Fibroblast of skin of left quadriceps (primary cell): ENCODE data around the gene DIAPH3.
A peak's percentile ranks its signal among the peaks of the same experiment; 100 is the strongest.

Experiments used
- DNase-seq, 2 experiments: peaks; one replicate each; pipeline ENCODE4 v3.0.0-alpha.2; 2013; ENCODE audit warnings: low read depth in 2 of 2

The DIAPH3 gene

DNA sequence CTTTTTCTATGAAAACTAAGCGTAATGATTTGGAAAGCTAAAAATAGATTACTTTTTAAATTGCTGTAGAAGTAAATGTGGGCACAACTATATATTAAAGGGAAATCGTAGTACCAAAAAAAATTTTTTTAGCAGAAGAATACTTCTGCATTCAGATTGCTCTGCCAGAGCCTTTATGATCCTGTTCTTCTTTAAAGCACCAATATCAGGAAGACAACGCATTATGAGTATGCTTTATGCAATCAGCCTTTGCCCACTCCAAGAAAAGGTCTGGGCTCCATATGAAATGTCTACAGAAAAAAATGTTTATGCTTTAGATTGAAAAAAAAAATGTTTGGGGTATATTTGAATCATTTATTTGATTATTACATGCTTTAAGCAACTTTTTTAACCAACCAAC lies 137.4 kb downstream of the DIAPH3 start:
- no peak for DNase-seq

DNA sequence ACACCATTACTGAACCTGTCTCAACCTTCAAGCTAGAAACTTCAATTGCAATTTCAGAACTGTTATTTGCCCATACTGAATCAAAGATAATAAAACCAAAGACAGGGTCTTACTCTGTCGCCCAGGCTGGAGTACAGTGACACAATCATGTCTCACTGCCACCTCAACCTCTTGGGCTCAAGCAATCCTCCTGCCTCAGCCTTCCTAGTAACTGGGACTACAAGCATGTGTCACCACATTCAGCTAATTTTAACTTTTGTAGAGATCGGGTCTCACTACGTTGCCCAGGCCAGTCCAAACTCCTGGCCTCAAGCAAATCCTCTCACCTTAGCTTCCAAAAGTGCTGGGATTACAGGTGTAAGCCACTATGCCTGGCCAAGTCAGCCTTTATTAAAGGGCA lies 143.4 kb downstream of the DIAPH3 start:
- DNase-seq: no peak

DNA sequence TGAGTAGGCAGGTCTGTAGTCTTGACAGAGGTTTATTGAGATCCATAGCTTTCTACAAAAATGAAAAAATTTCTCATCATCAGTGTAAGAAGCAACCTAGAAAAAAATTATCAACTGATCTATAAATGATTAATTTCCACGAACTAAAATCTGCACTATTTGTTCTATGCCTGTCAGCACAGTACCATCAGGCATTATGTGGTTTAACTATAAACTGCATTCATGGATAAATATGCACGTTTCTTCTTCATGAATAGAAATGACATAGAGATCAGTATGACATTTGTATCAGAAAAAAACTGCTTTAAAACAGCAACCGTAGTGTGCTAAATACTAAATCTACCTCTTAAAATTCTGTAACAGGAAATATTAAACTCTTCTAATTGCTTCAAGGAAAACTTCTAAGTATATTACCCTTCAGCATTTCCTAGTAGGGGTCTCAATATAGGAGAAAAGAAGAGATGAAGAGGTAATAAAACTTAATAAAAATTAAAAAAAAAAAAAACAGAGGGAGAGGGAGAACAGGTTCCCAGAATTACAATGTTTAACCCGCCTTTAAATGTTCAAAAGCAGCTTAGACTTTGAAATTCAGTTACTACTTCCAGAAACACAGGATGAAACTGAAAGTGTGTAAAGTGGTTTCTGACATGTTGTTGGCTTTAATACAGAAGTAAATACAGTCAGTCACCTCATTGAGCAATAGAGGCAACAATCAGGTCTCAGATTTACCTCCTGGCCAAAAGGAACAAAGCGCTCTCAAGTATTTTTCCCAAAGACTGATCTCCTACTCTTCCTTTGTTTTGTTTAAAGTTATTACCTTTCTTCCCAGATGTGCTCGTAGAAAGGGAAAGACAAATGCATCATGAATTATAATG lies 144.4 kb downstream of the DIAPH3 start:
- DNase-seq: no peak

DNA sequence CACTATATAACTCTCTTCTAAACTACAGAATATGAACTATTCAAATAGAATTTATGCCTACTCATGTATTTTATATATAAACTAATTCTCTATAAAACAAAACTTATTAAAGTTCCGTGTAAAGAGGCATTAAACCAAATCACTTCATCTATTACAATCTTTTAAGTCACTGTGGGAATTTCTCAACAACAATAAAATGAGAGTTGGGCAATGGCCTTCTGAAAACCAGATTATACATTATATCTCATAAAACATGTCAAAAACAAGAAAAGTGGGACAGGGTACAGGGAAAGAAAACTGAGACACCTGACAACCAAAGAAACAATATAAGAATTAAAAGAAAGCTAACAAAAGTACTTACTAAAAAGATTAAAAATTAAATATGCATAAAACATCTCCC lies 145.2 kb downstream of the DIAPH3 start:
- no peak for DNase-seq

DNA sequence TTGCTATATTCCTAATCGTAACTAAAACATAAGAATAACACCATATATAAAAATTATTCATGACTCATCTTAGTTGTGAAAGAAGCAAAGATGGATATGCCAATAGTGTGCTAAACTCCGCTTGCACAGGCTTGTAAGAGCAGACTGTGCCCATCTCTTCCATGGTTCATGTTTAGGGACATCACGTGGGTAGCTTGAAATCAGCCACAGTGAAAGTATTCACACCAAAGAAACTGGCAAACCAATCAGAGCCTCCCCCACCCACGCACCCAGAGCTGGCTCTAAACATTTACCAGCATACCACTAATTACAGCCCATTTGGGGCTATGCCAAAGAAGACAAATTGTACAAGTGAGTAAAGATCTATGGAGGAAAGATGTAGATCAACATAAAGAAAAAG lies 147.5 kb downstream of the DIAPH3 start:
- DNase-seq: no peak

DNA sequence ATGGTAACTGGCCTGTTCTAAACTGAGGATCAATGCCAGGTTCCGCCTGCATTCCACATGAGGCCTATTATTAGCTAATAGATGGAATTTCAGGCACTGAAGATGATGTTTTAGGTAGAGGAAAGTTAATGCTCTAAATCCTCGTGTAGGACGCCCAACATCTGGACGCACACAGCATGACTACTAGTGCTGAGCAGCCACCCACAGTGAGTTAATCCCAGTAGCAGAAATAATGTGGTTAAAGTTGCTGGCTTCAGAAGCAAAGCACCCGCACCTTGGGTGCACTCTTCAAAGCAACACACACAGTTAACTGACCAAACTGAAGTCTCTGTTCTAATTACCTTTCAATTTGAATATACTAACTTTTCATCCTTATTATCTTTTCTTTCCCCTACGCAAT lies 150.6 kb downstream of the DIAPH3 start:
- DNase-seq: no peak

DNA sequence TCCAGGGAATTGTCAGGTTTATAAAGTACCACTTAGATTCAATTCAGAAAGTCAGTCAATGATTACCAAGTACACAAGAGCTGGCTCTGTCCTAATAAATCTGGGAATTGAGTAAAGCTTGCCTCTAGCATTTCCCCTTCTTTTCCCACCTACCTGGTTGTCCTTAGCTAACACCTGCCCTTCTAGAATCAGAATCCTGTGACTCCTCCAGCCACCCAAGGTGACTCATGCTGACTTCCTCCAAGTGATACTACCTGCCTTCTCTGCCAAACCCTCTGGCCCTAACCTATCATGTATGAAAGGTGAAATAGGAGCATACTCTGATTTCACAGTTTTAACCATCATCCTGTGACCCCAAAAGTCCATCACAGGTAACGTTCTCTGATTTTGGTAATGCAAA lies 151.2 kb downstream of the DIAPH3 start:
- DNase-seq: no peak

DNA sequence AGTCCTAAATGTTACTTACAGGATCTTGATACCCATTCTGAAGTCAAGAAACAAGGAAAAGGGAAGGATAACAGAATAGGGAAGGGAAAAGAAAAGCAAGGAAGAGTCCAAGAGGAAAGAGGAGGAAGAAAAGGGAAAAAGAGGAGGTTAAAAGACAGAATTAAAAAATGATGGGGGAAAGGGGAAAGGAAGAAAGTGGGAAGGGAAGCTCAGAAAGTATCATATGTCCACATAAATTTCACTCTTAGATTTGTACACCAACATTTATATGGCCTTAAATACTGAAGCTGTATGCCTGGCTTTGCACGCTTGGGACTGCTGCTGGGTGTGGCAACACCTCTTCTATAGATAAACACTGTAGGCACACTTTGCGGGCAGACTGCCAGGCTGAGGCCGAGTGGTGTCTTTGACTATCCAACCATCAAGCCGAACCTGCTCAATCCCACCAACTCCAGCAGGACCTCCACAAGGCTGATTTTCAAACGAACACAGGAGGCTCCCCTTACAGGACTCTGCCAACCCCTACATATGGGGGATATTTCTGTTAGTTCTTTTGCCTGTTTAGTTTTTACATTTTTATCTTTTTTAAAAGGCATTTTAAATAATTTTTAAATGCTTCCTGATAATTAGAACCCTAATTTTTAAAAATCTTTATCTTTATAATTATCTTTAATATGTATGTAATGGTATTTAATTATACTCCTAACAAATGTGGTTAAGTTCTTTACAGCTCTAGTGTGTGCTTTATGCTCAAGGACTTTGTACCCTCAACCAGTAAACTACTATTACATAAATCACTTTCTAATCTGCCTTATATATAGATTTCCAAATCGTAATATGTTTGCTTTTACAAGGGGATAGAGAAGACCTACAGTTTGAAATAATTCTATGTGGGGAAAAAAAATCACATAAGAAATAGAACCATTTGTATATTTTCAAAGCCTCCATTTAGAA lies 154.2 kb downstream of the DIAPH3 start:
- DNase-seq: no peak

DNA sequence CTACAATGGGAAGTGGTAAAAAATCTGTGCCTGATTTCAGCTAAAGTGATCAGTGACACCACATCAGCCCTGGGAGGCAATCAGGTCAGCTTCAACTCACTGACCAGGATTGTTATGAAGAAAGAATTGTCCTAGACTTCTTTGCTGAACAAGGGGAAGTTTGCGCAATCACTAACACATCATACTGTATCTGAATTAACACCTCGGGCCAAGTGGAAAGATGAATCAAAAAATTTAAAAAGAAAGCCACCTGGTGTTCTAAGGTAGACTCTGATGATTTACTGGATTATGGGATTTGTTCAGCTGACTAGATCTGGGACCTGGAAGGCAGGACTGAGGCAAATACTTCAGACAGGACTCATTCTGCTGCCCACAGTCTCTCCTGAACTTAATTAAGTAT lies 161.8 kb downstream of the DIAPH3 start:
- DNase-seq: no peak

DNA sequence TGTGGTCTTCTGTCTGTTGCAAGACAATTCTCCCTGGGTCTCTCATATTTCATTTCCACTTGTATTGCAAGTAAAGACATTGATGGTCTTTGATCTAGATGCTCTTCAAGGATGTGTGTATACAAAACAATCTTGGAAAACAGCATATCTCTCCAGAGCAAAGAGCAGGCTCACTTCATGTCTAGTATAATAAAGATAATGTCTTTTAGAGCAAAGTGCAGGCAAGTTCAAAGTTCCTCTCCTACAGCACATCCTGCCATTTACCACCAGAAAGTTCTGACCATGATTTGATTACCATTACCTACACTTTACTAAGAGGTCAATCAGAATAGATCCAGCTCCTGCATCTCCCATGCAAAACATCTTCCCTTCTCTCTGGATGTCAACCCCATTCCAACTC lies 162.8 kb downstream of the DIAPH3 start:
- DNase-seq: no peak

DNA sequence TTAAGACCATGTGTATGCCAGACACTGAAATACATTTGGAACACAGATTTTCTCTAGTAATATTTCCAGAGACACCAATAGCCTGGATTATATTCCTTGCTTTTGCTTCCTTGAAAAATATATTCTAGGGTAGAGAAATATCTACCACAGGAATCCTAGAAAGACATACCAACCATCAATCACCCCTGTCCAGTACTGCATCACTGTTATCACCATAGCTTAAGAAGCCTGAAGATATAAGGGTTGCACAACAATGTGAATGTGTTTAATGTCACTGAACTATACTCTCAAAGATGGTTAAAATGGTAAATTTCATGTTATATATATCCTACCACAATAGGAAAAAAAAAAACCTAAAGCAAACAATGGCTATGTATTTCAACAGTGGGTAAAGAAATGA lies 163.6 kb downstream of the DIAPH3 start:
- DNase-seq: peak; percentile 34 to 52

DNA sequence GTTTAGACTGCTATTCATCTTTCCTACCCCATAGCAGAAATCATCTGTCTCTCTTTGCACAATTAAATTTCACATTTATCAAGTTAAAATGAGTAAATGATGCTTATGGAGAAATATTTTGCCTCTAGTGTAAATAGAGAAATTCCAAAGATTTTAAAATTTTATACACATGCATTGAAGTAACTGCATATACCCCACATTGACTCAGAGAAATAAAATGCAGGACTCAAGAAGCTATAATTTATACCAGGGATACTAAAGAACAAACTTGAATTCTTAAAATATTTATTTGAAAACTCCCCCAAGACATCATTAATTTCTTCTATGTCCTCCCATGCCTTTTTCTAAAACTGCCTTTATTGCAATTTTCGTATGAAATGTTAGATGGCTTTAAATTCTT lies 165.8 kb downstream of the DIAPH3 start:
- peak; percentile 46 to 51 for DNase-seq

DNA sequence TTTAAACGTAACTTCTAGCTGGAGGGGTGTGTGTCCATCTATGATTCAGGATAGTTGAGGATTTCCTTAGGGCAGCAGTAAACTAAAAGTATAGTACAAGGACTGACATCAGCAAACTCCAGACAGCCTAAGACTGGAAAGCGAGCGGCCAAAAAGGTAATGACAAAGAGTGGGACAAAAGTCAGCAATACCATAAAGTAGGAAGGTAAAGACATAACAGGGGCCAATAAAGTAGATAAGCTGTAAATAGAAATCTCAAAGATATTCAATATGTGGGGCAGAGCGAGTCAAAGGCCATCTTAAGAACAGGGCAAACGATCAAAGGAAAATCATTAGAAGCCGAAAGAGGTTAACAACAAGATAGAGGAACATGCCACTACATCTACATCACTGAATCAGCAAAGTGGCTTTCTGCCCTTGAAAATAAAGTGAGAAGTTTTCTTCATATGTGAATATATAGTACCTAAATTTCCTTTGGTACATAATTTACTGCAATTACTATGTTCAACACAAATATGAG lies 167.2 kb downstream of the DIAPH3 start:
- DNase-seq: no peak

DNA sequence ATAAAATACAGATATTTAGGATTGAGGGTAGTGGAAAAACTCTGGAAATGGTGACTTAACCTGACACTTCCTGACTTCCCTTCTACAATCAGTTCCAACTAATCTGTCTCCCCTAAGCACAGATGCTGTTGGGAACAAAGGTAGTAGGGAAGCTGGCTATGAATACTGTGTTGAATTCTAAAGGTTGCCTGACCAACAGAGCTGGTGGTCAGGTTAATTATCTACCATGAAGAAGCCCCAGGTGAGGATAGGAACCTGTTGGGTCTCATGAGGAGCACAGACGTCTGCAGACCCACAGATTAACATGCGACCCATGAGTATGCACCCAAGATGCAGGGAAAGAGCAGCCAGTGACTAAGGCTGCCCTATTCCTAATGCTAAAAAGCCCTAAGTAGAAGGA lies 172.3 kb downstream of the DIAPH3 start:
- no peak for DNase-seq

DNA sequence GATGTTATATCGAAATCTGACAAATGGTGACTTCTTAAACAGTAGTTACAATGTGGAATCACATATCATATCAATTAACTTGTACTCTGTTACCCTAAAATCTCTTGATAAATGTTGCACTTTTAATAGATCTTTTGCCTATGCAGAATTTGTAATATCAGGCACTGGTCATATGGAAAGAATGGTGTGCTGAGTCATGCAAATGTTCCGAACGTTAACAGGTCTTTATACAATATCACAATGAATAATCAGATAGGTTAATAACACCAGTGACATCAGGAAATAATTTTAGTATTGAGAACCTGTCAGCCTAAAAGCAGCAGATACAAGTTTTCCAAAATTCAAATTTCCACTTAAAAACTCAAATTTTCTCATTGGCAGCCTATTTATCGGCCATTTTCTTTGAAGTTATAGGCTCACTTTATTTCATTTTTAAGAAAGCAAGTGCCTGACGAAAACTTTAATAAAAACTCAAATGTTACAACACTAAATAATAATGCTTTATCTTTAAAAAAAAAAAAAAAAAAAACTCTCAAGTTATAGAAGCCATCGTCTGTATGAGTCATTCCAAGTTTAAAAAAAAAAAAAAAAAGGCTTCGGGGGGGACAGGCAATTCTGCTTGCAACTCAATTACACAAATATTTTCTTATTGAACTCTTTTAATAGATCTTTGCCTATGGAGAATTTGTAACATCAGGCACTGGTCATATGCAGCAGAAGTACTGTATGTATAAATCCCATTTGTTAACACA lies 180.9 kb downstream of the DIAPH3 start:
- DNase-seq: peak in 1 of 2 experiments; percentile 9

DNA sequence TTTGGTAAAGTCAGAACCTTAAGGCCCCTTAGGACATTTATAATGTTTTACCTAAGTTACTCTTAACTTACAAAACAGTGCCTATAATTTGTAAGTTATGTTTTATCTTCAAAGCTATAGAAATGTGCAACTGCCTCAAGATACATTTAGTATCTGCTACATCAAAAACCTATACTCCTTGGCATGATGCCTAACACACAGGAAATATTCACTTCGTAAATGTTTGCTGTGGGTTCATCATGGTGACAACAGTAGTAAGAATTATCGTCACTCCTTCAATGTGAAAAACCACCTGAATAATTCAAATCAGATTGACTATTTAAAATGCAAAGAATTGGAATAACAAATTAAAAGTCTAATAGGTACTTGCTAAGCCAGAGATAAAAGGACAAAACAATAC lies 184.1 kb downstream of the DIAPH3 start:
- no peak for DNase-seq

DNA sequence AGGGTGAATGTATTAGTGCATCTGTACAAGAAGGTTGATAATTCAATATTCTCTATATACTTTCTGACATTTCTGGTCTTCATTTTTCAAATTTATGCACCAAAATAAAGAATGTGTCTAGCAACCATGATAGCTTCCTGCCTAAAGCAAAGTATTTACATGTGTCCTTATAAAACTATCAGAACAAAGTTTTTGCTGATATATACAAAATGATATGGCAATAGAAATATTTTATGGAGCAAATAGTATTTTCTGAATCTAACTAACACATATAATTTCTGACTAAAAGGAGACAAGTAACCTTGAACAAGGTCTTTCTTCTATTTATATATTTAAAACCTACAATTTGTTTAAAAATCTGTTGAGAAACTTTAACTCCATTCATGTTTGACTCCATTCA lies 184.9 kb downstream of the DIAPH3 start:
- DNase-seq: no peak

DNA sequence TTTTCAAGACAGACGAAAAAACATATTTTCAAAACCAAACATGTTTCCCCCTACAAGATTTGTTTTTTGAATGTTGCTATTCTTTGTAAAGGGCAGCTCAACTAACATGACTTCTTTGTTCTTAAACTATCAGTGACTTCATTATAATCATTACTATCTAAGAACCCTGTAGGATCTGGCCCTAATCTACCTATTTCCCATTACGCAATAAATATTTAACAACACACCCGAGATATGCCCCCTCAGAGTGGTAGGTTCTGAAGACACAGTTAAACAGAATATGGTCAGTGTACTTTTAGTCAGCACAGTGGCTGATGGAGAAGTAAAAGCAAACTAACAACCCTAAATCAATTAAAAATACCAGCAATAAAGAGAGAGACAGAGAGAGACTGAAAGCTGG lies 186.9 kb downstream of the DIAPH3 start:
- no peak for DNase-seq

DNA sequence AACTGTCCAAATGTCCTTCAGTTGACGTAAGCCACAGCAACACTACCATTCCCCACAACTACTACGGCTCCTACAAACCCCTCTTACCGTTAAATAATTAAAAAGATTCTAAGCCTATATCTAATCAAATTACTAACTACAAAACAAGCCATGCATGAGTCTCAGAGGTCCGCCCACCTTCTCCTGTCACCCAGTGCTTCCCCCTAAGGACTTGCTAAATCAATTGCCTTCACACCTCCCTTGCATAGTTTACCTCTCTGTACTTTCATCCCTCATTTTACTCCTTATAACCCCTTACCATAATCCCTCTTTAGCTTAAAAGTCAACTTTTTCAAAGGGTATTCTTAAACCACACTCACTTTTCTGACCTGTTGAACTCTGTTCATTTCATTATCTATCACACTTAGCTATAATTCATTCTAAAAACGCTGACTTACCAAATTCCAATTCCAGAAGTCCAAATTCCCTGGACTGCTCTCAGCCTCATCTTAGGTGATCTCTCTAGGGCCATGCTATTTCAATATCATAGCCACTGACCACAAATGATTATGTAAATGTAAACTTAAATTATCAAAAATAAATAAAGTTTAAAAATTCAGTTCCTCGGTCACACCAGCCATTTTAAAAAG lies 187.8 kb downstream of the DIAPH3 start:
- DNase-seq: no peak

DNA sequence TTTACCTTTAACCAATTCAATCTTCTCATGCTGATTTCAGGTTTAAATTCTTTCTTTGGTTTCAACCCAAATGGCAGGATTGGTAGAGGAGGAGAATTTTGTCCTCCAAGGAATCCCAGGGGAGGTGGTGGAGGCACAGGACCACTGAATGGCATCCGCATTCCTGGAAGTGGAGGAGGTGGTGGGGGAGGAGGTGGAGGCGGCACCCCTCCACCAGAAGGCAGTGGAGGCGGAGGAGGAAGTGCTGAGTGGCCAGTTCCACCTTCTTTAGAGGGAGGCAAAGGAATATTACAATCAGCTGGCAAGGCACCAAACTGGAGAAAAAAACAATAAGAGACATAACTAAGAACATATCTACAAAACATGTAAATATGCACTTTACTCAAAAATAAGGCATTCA lies 192.9 kb downstream of the DIAPH3 start:
- no peak for DNase-seq

DNA sequence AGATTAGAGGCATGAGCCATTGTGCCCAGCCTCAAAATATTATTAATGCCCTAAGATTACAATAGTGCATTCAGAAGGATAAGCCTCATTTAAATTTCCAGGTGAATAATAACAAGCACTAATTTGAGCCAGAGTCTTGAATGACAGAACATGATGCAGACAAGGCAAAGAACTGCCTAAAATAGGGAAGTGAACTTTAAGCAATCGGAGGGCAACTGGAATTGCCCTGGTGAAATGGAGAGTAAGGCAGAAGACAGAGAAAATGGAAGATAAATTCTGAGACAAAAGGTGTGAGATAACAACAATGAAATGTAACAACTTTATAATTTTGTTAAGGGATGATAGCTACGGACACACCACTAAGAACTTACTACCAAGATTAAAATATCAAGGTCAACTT lies 199.9 kb downstream of the DIAPH3 start:
- DNase-seq: no peak
